GM13976 (cell line): ENCODE data around the gene ZNF579.
"Not testable (repeated sequence)": the region's sequence is repeated elsewhere in the genome, so short reads cannot be mapped to it uniquely, and the experiment has no call there.

Experiments
- DNase-seq: peaks from one replicate; pipeline ENCODE4 v3.0.0; 2012; ENCODE audit warnings: low spot score
- CTCF ChIP-seq: IDR thresholded peaks from 2 replicates; pipeline ENCODE4 v1.5.1; 2012; ENCODE audit warnings: borderline replicate concordance, mild to moderate bottlenecking; ENCODE audit not compliant: insufficient read depth; ENCODE audit errors: extremely low read depth, missing control alignments, control extremely low read depth
- in situ Hi-C: fragments of 300-500 bp; cut with MboI; formaldehyde crosslinking; loops from one replicate; pipeline ENCODE4 v1.12.0; 2022; ENCODE audit warnings: low sequenced_read_pairs, mixed read lengths, inconsistent platforms; ENCODE audit not compliant: unreplicated experiment

The ZNF579 gene

GRCh38 chr19:55579766-55580621, 654 bp downstream of the ZNF579 start:
- in situ Hi-C loops, result no loop called here
- TF ChIP-seq CTCF, result no peak
- peak; percentile 70 for DNase-seq

GRCh38 chr19:55578761-55579747, 1.6 kb downstream of the ZNF579 start:
- in situ Hi-C loops, result no loop called here
- TF ChIP-seq CTCF, result no peak
- DNase-seq, result no peak

- TF ChIP-seq CTCF, result no peak
- in situ Hi-C loops, result no loop called here
- no peak for DNase-seq
Measured at GRCh38 chr19:55578031-55578760, 2.5 kb downstream of the ZNF579 start.

- TF ChIP-seq CTCF, result no peak
- in situ Hi-C loops, result no loop called here
- no peak for DNase-seq
Measured at GRCh38 chr19:55576746-55577145, 3.9 kb downstream of the ZNF579 start.

DNA sequence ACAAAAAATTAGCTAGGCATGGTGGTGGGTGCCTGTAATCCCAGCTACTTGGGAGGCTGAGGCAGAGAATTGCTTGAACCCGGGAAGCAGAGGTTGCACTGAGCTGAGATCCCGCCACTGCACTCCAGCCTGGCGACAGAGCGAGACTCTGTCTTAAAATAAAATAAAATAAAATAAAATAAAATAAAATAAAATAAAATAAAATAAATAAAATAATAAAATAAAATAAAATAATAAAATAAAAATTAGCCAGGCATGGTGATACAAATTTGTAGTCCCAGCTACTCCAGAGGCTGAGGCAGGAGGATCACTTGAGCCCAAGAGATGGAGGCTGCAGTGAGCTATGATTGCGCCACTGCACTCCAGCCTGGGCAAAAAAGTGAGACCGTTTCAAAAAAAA, 6.7 kb downstream of the ZNF579 start:
- in situ Hi-C loops, DNase-seq: not testable (repeated sequence)

GRCh38 chr19:55569477-55569876, 11.2 kb downstream of the ZNF579 start:
- in situ Hi-C loops, result not testable (repeated sequence)

GRCh38 chr19:55567708-55568328, 12.8 kb downstream of the ZNF579 start:
- DNase-seq, result no peak
- in situ Hi-C loops, result no loop called here
- TF ChIP-seq CTCF, result no peak

More at GRCh38 chr19:55569477-55569876, 11.2 kb downstream of the ZNF579 start:
- not testable (repeated sequence) for DNase-seq
